Measurements from ENCODE around the gene MYEOV.

GRCh38 chr11:69316956-69317355 lies 23.0 kb downstream of the MYEOV start:
- no peak for TF ChIP-seq POLR2A (IDR thresholded peaks at IDR 0.05)
- TF ChIP-seq, protein P1, sequence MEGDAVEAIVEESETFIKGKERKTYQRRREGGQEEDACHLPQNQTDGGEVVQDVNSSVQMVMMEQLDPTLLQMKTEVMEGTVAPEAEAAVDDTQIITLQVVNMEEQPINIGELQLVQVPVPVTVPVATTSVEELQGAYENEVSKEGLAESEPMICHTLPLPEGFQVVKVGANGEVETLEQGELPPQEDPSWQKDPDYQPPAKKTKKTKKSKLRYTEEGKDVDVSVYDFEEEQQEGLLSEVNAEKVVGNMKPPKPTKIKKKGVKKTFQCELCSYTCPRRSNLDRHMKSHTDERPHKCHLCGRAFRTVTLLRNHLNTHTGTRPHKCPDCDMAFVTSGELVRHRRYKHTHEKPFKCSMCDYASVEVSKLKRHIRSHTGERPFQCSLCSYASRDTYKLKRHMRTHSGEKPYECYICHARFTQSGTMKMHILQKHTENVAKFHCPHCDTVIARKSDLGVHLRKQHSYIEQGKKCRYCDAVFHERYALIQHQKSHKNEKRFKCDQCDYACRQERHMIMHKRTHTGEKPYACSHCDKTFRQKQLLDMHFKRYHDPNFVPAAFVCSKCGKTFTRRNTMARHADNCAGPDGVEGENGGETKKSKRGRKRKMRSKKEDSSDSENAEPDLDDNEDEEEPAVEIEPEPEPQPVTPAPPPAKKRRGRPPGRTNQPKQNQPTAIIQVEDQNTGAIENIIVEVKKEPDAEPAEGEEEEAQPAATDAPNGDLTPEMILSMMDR (IDR thresholded peaks at IDR 0.05), result no peak

Data from esophagus squamous epithelium (tissue), 4 donors.